ENCODE measurements around the gene CBFB.

DNA sequence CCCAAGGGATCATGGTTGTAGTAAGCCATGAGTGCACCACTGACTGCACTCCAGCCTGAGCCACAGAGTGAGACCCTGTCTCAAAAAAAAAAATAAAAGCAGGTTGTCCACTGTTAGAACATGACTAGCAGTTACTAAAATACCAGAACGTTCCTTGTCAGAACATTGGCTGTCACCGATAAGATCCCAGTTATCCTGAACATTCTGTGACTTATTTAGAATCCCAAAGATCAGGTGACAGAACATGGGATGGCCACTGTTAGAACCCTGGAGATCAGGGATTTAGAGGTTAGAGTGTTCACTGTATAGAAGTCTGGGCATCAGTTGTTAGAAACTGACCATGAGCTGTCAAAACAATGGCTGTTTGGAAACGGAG, 32.0 kb upstream of the CBFB start:
- TF ChIP-seq, protein P1, sequence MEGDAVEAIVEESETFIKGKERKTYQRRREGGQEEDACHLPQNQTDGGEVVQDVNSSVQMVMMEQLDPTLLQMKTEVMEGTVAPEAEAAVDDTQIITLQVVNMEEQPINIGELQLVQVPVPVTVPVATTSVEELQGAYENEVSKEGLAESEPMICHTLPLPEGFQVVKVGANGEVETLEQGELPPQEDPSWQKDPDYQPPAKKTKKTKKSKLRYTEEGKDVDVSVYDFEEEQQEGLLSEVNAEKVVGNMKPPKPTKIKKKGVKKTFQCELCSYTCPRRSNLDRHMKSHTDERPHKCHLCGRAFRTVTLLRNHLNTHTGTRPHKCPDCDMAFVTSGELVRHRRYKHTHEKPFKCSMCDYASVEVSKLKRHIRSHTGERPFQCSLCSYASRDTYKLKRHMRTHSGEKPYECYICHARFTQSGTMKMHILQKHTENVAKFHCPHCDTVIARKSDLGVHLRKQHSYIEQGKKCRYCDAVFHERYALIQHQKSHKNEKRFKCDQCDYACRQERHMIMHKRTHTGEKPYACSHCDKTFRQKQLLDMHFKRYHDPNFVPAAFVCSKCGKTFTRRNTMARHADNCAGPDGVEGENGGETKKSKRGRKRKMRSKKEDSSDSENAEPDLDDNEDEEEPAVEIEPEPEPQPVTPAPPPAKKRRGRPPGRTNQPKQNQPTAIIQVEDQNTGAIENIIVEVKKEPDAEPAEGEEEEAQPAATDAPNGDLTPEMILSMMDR (CRISPR knock-in tag; IDR thresholded peaks at IDR 0.05) = no peak
- TF ChIP-seq, protein P2, sequence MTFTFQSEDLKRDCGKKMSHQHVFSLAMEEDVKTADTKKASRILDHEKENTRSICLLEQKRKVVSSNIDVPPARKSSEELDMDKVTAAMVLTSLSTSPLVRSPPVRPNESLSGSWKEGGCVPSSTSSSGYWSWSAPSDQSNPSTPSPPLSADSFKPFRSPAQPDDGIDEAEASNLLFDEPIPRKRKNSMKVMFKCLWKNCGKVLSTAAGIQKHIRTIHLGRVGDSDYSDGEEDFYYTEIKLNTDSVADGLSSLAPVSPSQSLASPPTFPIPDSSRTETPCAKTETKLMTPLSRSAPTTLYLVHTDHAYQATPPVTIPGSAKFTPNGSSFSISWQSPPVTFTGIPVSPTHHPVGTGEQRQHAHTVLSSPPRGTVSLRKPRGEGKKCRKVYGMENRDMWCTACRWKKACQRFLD (CRISPR knock-in tag; IDR thresholded peaks at IDR 0.05; ENCODE audit: borderline replicate concordance) = no peak
- TF ChIP-seq HES4 (CRISPR knock-in tag; IDR thresholded peaks at IDR 0.05; ENCODE audit: borderline replicate concordance) (no peak), SRF (IDR thresholded peaks at IDR 0.05; ENCODE audit: low read depth, low read length) (no peak), ZNF3 (CRISPR knock-in tag; IDR thresholded peaks at IDR 0.05) (no peak), ZNF292 (CRISPR knock-in tag; IDR thresholded peaks at IDR 0.05; ENCODE audit: borderline replicate concordance, low read depth) (no peak)
